Lower leg skin (tissue), 3 donors: Measurements from ENCODE around the gene ERVK3-1.

Experiments
- POLR2A ChIP-seq, 2 donors: fragments of 450-650 bp; IDR thresholded peaks; one replicate each; pipeline ENCODE4 v1.6.1; 2016 to 2017; ENCODE audit warnings: antibody characterized with exemption in 2 of 2, mild to moderate bottlenecking in 1 of 2, moderate library complexity in 1 of 2
- TF ChIP-seq, protein P1 (sequence below), 3 donors: fragments of 450-650 bp; IDR thresholded peaks; one replicate each; pipeline ENCODE4 v1.5.1; 2016; ENCODE audit warnings: antibody characterized with exemption in 3 of 3, mild to moderate bottlenecking in 3 of 3, moderate library complexity in 2 of 3

GRCh38 chr19:58279925-58280316 is 25.3 kb upstream of the ERVK3-1 start:
- TF ChIP-seq, protein P1, sequence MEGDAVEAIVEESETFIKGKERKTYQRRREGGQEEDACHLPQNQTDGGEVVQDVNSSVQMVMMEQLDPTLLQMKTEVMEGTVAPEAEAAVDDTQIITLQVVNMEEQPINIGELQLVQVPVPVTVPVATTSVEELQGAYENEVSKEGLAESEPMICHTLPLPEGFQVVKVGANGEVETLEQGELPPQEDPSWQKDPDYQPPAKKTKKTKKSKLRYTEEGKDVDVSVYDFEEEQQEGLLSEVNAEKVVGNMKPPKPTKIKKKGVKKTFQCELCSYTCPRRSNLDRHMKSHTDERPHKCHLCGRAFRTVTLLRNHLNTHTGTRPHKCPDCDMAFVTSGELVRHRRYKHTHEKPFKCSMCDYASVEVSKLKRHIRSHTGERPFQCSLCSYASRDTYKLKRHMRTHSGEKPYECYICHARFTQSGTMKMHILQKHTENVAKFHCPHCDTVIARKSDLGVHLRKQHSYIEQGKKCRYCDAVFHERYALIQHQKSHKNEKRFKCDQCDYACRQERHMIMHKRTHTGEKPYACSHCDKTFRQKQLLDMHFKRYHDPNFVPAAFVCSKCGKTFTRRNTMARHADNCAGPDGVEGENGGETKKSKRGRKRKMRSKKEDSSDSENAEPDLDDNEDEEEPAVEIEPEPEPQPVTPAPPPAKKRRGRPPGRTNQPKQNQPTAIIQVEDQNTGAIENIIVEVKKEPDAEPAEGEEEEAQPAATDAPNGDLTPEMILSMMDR (IDR thresholded peaks at IDR 0.05), result no peak
- no peak for TF ChIP-seq POLR2A (IDR thresholded peaks at IDR 0.05)
